SK-N-SH (cell line): ENCODE data around the gene CCDC154. TPM values are rescaled to one million over a fixed set of nuclear protein-coding genes. Genes with fewer than 3 reads are reported as not detected.
A peak's percentile ranks its signal among the peaks of the same experiment; 100 is the strongest.

Experiments used
- CTCF ChIA-PET: fragments of 300-600, 350-600 bp; formaldehyde crosslinking; extraction: SDS; loops from one replicate; lab custom pipeline; 2021; lab: Yijun Ruan, JAX
- POLR2A ChIA-PET: fragments of 350-600 bp; sonication (Branson Sonifier 250); formaldehyde crosslinking; extraction: SDS; loops from one replicate; lab custom pipeline; 2020; ENCODE audit warnings: antibody characterized with exemption, inconsistent platforms; lab: Yijun Ruan, JAX
- DNase-seq: peaks from one replicate; pipeline ENCODE4 v3.0.0; 2012
- H2AFZ ChIP-seq: fragments of 200-600 bp; sonication (generic); 2 replicates; pipeline ENCODE4 v1.8.1; 2016; ENCODE audit warnings: antibody characterized with exemption, mild to moderate bottlenecking, low read depth
- H3F3A ChIP-seq: fragments of 200-600 bp; sonication (generic); replicated peaks from 2 replicates; pipeline ENCODE3; 2016; ENCODE audit warnings: antibody characterized with exemption, mild to moderate bottlenecking; ENCODE audit not compliant: insufficient read depth
- H3K27ac ChIP-seq, 2 experiments: fragments of 200-500 bp in 1 of 2; fragments of 200-600 bp in 1 of 2; sonication (Bioruptor generic) in 1 of 2; sonication (generic), shearing (Covaris generic) in 1 of 2; 2 replicates each; pipeline versions ENCODE4 v1.5.1 to v1.6.1; 2014 to 2016; ENCODE audit warnings: low read depth in 2 of 2, inconsistent platforms in 1 of 2, low read length in 1 of 2, mild to moderate bottlenecking in 1 of 2, mixed read lengths in 1 of 2
- H3K27me3 ChIP-seq: fragments of 200-600 bp; sonication (generic), shearing (Covaris generic); 2 replicates; pipeline ENCODE4 v1.6.1; 2016; ENCODE audit warnings: mixed run types; ENCODE audit not compliant: insufficient read depth
- H3K36me3 ChIP-seq, 2 experiments: fragments of 200-500 bp in 1 of 2; fragments of 200-600 bp in 1 of 2; sonication (Bioruptor generic) in 1 of 2; sonication (generic) in 1 of 2; replicated peaks in 1 of 2; 2 replicates each; pipeline versions ENCODE3 to v1.5.1; 2014 to 2016; ENCODE audit warnings: low read length in 1 of 2, mild to moderate bottlenecking in 1 of 2; ENCODE audit not compliant: insufficient read depth in 2 of 2, control insufficient read depth in 1 of 2
- H3K4me1 ChIP-seq, 2 experiments: fragments of 200-500 bp in 1 of 2; fragments of 200-600 bp in 1 of 2; sonication (Bioruptor generic) in 1 of 2; sonication (generic), shearing (Covaris generic) in 1 of 2; 2 replicates each; pipeline versions ENCODE4 v1.5.1 to v1.6.1; 2014 to 2016; ENCODE audit warnings: low read depth in 1 of 2, low read length in 1 of 2, mixed run types in 1 of 2; ENCODE audit not compliant: insufficient read depth in 2 of 2, control insufficient read depth in 1 of 2
- H3K4me2 ChIP-seq: fragments of 200-600 bp; sonication (generic), shearing (Covaris generic); 2 replicates; pipeline ENCODE4 v1.6.1; 2017; ENCODE audit warnings: mixed run types
- H3K4me3 ChIP-seq, 2 experiments: fragments of 200-500 bp in 1 of 2; fragments of 200-600 bp in 1 of 2; sonication (Bioruptor generic) in 1 of 2; sonication (generic), shearing (Covaris generic) in 1 of 2; 2 replicates each; pipeline versions ENCODE4 v1.5.1 to v1.8.1; 2014 to 2016; ENCODE audit warnings: low read depth in 2 of 2, inconsistent platforms in 1 of 2, low read length in 1 of 2, mild to moderate bottlenecking in 1 of 2, mixed read lengths in 1 of 2, moderate library complexity in 1 of 2
- H3K79me2 ChIP-seq: fragments of 200-600 bp; sonication (generic); 2 replicates; pipeline ENCODE4 v1.8.1; 2017; ENCODE audit warnings: mild to moderate bottlenecking; ENCODE audit not compliant: insufficient read depth
- H3K9ac ChIP-seq: fragments of 200-600 bp; sonication (generic); 2 replicates; pipeline ENCODE4 v1.6.1; 2017; ENCODE audit warnings: mixed run types
- H3K9me2 ChIP-seq: fragments of 200-600 bp; sonication (generic); 2 replicates; pipeline ENCODE4 v1.6.1; 2017; ENCODE audit warnings: mixed run types
- H3K9me3 ChIP-seq: fragments of 200-600 bp; sonication (generic); 2 replicates; pipeline ENCODE4 v1.6.1; 2017; ENCODE audit warnings: mixed run types, mild to moderate bottlenecking, moderate library complexity
- H4K20me1 ChIP-seq: fragments of 200-600 bp; sonication (generic); 2 replicates; pipeline ENCODE4 v1.6.1; 2017; ENCODE audit warnings: mild to moderate bottlenecking, mixed run types; ENCODE audit not compliant: insufficient read depth
- CHD2 ChIP-seq: fragments of 150-350 bp; IDR thresholded peaks from 2 replicates; pipeline ENCODE4 v1.6.1; 2018; ENCODE audit warnings: low read length; ENCODE audit not compliant: partially characterized antibody
- ELF1 ChIP-seq: IDR thresholded peaks from 2 replicates; pipeline ENCODE4 v1.4.0; 2012
- EP300 ChIP-seq, 2 experiments: IDR thresholded peaks; 2 replicates each; pipeline versions ENCODE4 v1.4.0 to v1.6.1; 2012; ENCODE audit warnings: borderline replicate concordance in 1 of 2, low read depth in 1 of 2, low read length in 1 of 2
- FOSL2 ChIP-seq: IDR thresholded peaks from 2 replicates; pipeline ENCODE4 v1.4.0; 2012; ENCODE audit warnings: low read depth, mild to moderate bottlenecking, moderate library complexity, borderline replicate concordance
- GABPA ChIP-seq: IDR thresholded peaks from 2 replicates; pipeline ENCODE4 v1.4.0; 2012; ENCODE audit warnings: low read depth, mild to moderate bottlenecking
- GATA2 ChIP-seq: sonication (generic); formaldehyde crosslinking; IDR thresholded peaks from 2 replicates; pipeline ENCODE4 v1.5.0; 2020; ENCODE audit warnings: mild to moderate bottlenecking, missing genetic modification reagents
- IRF3 ChIP-seq: fragments of 150-350 bp; IDR thresholded peaks from 2 replicates; pipeline ENCODE4 v1.6.1; 2016; ENCODE audit warnings: mild to moderate bottlenecking, low read depth, low read length
- MAX ChIP-seq: IDR thresholded peaks from 2 replicates; pipeline ENCODE4 v1.4.0; 2012; ENCODE audit warnings: low read depth
- MEF2A ChIP-seq: IDR thresholded peaks from 2 replicates; pipeline ENCODE4 v1.4.0; 2012; ENCODE audit warnings: low read depth, borderline replicate concordance
- MXI1 ChIP-seq: IDR thresholded peaks from 2 replicates; pipeline ENCODE4 v1.6.1; 2012; ENCODE audit warnings: mild to moderate bottlenecking, low read depth, low read length, improper control_type of control experiment
- NRF1 ChIP-seq: IDR thresholded peaks from 2 replicates; pipeline ENCODE4 v1.6.1; 2012; ENCODE audit warnings: low read depth, mild to moderate bottlenecking, low read length
- PBX3 ChIP-seq: IDR thresholded peaks from 2 replicates; pipeline ENCODE4; 2012
- POLR2AphosphoS5 ChIP-seq: IDR thresholded peaks from 2 replicates; pipeline ENCODE4 v1.6.1; 2012; ENCODE audit warnings: low read depth, low read length
- RFX5 ChIP-seq: IDR thresholded peaks from 2 replicates; pipeline ENCODE4 v1.6.1; 2012; ENCODE audit warnings: mild to moderate bottlenecking, improper control_type of control experiment, low read length
- SIN3A ChIP-seq: IDR thresholded peaks from 2 replicates; pipeline ENCODE4 v1.6.1; 2012; ENCODE audit warnings: low read depth, mild to moderate bottlenecking, low read length, moderate library complexity, borderline replicate concordance
- SMC3 ChIP-seq: IDR thresholded peaks from 2 replicates; pipeline ENCODE4 v1.6.1; 2012; ENCODE audit warnings: low read depth, low read length, improper control_type of control experiment
- TAF1 ChIP-seq: IDR thresholded peaks from 2 replicates; pipeline ENCODE4 v1.6.1; 2012; ENCODE audit warnings: low read depth, mild to moderate bottlenecking, low read length, moderate library complexity, borderline replicate concordance
- TCF12 ChIP-seq: IDR thresholded peaks from 2 replicates; pipeline ENCODE4 v1.4.0; 2012
- YY1 ChIP-seq: IDR thresholded peaks from 2 replicates; pipeline ENCODE4 v1.4.0; 2012; ENCODE audit warnings: low read depth, mild to moderate bottlenecking
- WGBS: methylation state at CpG from one replicate; pipeline ENCODE4 v1.1.6; 2017; ENCODE audit warnings: low lambda C conversion rate; 5-methylcytosine and 5-hydroxymethylcytosine counted together
- polyA plus RNA-seq, 3 experiments: library from polyadenylated mRNA; depleted of rRNA; stranded (reverse); fragments of >200 nt; gene quantifications; 2 replicates each; pipeline ENCODE4 v1.2.3, GENCODE V29; 2012
- TF ChIP-seq, protein P1 (sequence below): IDR thresholded peaks from 2 replicates; pipeline ENCODE4 v1.4.0; 2012; ENCODE audit warnings: low read depth, borderline replicate concordance

CCDC154 gene
- polyA plus RNA-seq, 1 of the 3 experiments (the other 2 are of a cell fraction) = 0.35 TPM

DNA sequence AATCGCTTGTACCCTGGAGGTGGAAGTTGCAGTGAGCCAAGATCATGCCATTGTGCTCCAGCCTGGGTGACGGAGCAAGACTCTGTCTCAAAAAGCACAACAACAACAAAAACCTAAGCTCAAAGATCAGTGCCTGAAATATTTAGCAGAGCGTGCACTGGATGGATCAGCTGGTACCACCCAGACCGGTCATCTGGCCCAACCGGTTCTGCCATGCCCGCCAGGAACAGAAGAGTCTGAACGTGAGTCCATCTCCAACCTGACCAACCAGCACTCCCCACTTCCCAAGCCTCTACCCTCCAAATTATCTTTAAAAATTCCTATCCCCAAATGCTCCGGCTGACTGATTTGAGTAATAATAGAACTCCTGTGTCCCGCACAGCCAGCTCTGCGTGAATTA, 22.3 kb downstream of the CCDC154 start:
- Histone ChIP-seq H3F3A (peaks cover 8% of the 10 kb centered on the region), H3K9ac (no peak overlapping the region), H2AFZ (no peak overlapping the region), H3K79me2 (peaks cover 38% of the 10 kb centered on the region), H3K9me3 (no peaks in the 10 kb centered on the region), H4K20me1 (no peaks in the 10 kb centered on the region), H3K4me1 (peaks cover 0 to 4% of the 10 kb centered on the region in 2 experiments; a peak in 3 of 4 replicates), H3K9me2 (no peaks in the 10 kb centered on the region), H3K4me2 (no peak overlapping the region), H3K27me3 (no peaks in the 10 kb centered on the region), H3K36me3 (peaks cover 0 to 3% of the 10 kb centered on the region in 2 experiments), H3K27ac (no peak overlapping the region), H3K4me3 (no peak overlapping the region)
- 87% methylated on average over 10 of the region's 10 CpGs for WGBS
- ChIA-PET CTCF (interaction anchor here (1.2 to 1.7 kb wide), 3 partner anchors 8 to 11 kb away, joined by 3 to 4 read pairs (median 3); no protein-coding TSS in a partner anchor), POLR2A (interaction anchor here (1.8 kb wide), 1 partner anchor 22 kb away, joined by 6 read pairs; the partner anchor contains the start of gene CCDC154)
- no peak for TF ChIP-seq MEF2A
- no peak for TF ChIP-seq TCF12
- no peak for DNase-seq

DNA sequence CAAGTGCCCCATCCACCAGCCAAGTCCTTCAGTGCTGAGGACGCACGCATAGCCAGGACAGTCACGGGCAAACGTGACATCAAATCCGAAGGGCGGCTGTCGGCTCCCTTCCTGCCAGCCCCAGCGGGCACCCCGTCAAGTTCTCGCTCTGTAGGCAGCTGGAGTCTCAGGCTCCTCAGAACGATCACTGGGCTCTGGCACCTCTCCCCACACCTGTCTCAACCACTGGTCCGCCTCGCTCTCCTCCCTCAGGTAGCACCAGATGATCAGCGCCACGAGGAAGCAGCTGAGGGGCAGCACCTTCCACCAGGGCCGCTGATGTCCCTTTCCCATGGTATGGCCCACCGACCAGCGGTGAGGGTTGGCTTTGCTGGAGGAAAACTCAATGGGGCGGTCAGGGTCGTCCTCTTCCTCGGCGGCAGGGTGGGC, 24.2 kb downstream of the CCDC154 start:
- CTCF ChIA-PET = interaction anchor here (1.0 to 1.8 kb wide), 4 partner anchors 57 to 286 kb away, joined by 3 to 6 read pairs (median 4); partner anchors contain the start of gene MAPK8IP3
- H3K36me3 ChIP-seq = peaks cover 0 to 3% of the 10 kb centered on the region in 2 experiments
- no peak for DNase-seq
- peak overlapping the region; percentile 4 to 78; a peak in 3 of 4 replicates for H3K27ac ChIP-seq
- peaks cover 45% of the 10 kb centered on the region for H3K79me2 ChIP-seq
- no peak for TF ChIP-seq POLR2AphosphoS5
- no peak for TF ChIP-seq NRF1
- TF ChIP-seq YY1 = no peak
- TF ChIP-seq TCF12 = no peak
- TF ChIP-seq TAF1 = no peak
- TF ChIP-seq, protein P1, sequence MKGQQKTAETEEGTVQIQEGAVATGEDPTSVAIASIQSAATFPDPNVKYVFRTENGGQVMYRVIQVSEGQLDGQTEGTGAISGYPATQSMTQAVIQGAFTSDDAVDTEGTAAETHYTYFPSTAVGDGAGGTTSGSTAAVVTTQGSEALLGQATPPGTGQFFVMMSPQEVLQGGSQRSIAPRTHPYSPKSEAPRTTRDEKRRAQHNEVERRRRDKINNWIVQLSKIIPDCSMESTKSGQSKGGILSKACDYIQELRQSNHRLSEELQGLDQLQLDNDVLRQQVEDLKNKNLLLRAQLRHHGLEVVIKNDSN = no peak
- no peak; the same call in 1 of the 2 replicates for TF ChIP-seq MXI1
- TF ChIP-seq MEF2A = no peak
- no peak for TF ChIP-seq IRF3
- TF ChIP-seq PBX3 = no peak
- no peak for TF ChIP-seq EP300 (IDR thresholded peaks at IDR 0.05; ENCODE audit: borderline replicate concordance in 1 of 2, low read depth in 1 of 2, low read length in 1 of 2)
- no peak for TF ChIP-seq MAX
- TF ChIP-seq ELF1 = no peak
- no peak for TF ChIP-seq SMC3
- no peak for TF ChIP-seq SIN3A
- no peak for TF ChIP-seq FOSL2
- TF ChIP-seq RFX5 = no peak
- no peak for TF ChIP-seq GABPA
- TF ChIP-seq CHD2 = no peak
- TF ChIP-seq GATA2 = no peak
- TF ChIP-seq, all 33 proteins: peak for 0
- Histone ChIP-seq H3F3A (peaks cover 20% of the 10 kb centered on the region), H3K9me2 (no peaks in the 10 kb centered on the region), H3K27me3 (no peaks in the 10 kb centered on the region), H2AFZ (no peak overlapping the region), H3K4me1 (peaks cover 0 to 4% of the 10 kb centered on the region in 2 experiments; a peak in 3 of 4 replicates), H3K9me3 (no peaks in the 10 kb centered on the region), H3K4me3 (peak overlapping the region; percentile 83 to 98), H4K20me1 (no peaks in the 10 kb centered on the region), H3K4me2 (peak overlapping the region; percentile 99), H3K9ac (peak overlapping the region; percentile 88)
- WGBS = 9% methylated on average over 10 of the region's 22 CpGs
- POLR2A ChIA-PET = interaction anchor here (0.8 to 1.8 kb wide), 15 partner anchors 8 to 744 kb away, joined by 3 to 10 read pairs (median 4); partner anchors contain the start of genes CCDC154, IFT140, MAPK8IP3 and NUBP2
